Gastroesophageal sphincter (tissue), 4 donors: ENCODE measurements around the gene CELF2. TPM values are rescaled to one million over a fixed set of nuclear protein-coding genes. Genes with fewer than 3 reads are reported as not detected.
"Not testable (repeated sequence)": the region's sequence is repeated elsewhere in the genome, so short reads cannot be mapped to it uniquely, and the experiment has no call there.

Source experiments
- ATAC-seq: fragments of 150-250 bp; one replicate; pipeline ENCODE4 v1.9.1; 2016; ENCODE audit warnings: mild to moderate bottlenecking, moderate library complexity
- H3K27ac ChIP-seq, 4 donors: fragments of 200-600 bp; sonication (generic) in 3 of 4; 1 replicate in 3 of 4; 2 replicates in 1 of 4; pipeline ENCODE4 v1.5.1; 2016 to 2019
- H3K27me3 ChIP-seq: fragments of 200-600 bp; sonication (generic); one replicate; pipeline ENCODE4 v1.5.1; 2019
- H3K36me3 ChIP-seq, 2 donors: fragments of 200-600 bp; sonication (generic); one replicate each; pipeline ENCODE4 v1.5.1; 2019; ENCODE audit warnings: control low read depth in 1 of 2
- H3K4me1 ChIP-seq, 3 donors: fragments of 200-600 bp; sonication (generic); 1 replicate in 2 of 3; 2 replicates in 1 of 3; pipeline ENCODE4 v1.5.1; 2016 to 2019; ENCODE audit warnings: control low read depth in 2 of 3
- H3K4me3 ChIP-seq, 2 donors: fragments of 200-600 bp; sonication (generic); one replicate each; pipeline ENCODE4 v1.5.1; 2019; ENCODE audit warnings: mild to moderate bottlenecking in 1 of 2, moderate library complexity in 1 of 2
- H3K9me3 ChIP-seq, 3 donors: fragments of 200-600 bp; sonication (generic); one replicate each; pipeline ENCODE4 v1.5.1; 2017 to 2019; ENCODE audit warnings: control low read depth in 2 of 3
- EP300 ChIP-seq: sonication (generic); formaldehyde crosslinking; IDR thresholded peaks from one replicate; pipeline ENCODE4 v1.6.1; 2017; ENCODE audit warnings: antibody characterized with exemption, mild to moderate bottlenecking
- POLR2A ChIP-seq, 2 donors: fragments of 450-650 bp; IDR thresholded peaks; one replicate each; pipeline ENCODE4 v1.6.1; 2017; ENCODE audit warnings: antibody characterized with exemption in 2 of 2, mild to moderate bottlenecking in 2 of 2, moderate library complexity in 1 of 2
- POLR2AphosphoS5 ChIP-seq: sonication (generic); formaldehyde crosslinking; IDR thresholded peaks from one replicate; pipeline ENCODE4 v1.6.1; 2017; ENCODE audit warnings: antibody characterized with exemption
- WGBS, 2 donors: methylation state at CpG; one replicate each; pipeline ENCODE4 v1.1.5; 2018; ENCODE audit warnings: low coverage in 1 of 2; 5-methylcytosine and 5-hydroxymethylcytosine counted together
- total RNA-seq, 4 donors: library from RNA; depleted of rRNA; stranded (reverse); fragments of >200 nt; gene quantifications; one replicate each; pipeline ENCODE4 v1.1.0, GENCODE V29; 2016
- TF ChIP-seq, protein P1 (sequence below), 4 experiments: fragments of 200-600 bp in 2 of 4; fragments of 450-650 bp in 2 of 4; sonication (generic) in 1 of 4; IDR thresholded peaks; one replicate each; pipeline ENCODE4 v1.5.1; 2017 to 2019; ENCODE audit warnings: antibody characterized with exemption in 4 of 4, mild to moderate bottlenecking in 2 of 4, moderate library complexity in 2 of 4

Gene CELF2
- total RNA-seq, 4 donors from 2014 or later: 82.4 to 122 (median 110) TPM

GRCh38 chr10:11125004-11125403, 107.3 kb downstream of the CELF2 start:
- no peaks in the 10 kb centered on the region for H3K9me3 ChIP-seq
- no peak for ATAC-seq
- TF ChIP-seq, protein P1, sequence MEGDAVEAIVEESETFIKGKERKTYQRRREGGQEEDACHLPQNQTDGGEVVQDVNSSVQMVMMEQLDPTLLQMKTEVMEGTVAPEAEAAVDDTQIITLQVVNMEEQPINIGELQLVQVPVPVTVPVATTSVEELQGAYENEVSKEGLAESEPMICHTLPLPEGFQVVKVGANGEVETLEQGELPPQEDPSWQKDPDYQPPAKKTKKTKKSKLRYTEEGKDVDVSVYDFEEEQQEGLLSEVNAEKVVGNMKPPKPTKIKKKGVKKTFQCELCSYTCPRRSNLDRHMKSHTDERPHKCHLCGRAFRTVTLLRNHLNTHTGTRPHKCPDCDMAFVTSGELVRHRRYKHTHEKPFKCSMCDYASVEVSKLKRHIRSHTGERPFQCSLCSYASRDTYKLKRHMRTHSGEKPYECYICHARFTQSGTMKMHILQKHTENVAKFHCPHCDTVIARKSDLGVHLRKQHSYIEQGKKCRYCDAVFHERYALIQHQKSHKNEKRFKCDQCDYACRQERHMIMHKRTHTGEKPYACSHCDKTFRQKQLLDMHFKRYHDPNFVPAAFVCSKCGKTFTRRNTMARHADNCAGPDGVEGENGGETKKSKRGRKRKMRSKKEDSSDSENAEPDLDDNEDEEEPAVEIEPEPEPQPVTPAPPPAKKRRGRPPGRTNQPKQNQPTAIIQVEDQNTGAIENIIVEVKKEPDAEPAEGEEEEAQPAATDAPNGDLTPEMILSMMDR (IDR thresholded peaks at IDR 0.05): no peak
- TF ChIP-seq POLR2AphosphoS5 (no peak), POLR2A (IDR thresholded peaks at IDR 0.05) (no peak), EP300 (no peak)
- no peak overlapping the region for H3K27ac ChIP-seq
- WGBS, 2 donors: 92 to 100% methylated on average over 2 to 3 of the region's 3 CpGs
- no peaks in the 10 kb centered on the region for H3K27me3 ChIP-seq
- H3K4me1 ChIP-seq: peaks cover 0 to 23% (median 0%) of the 10 kb centered on the region in 3 donors
- no peaks in the 10 kb centered on the region for H3K36me3 ChIP-seq
- no peak overlapping the region for H3K4me3 ChIP-seq

GRCh38 chr10:11127017-11127416, 109.3 kb downstream of the CELF2 start:
- H3K4me1 ChIP-seq: peaks cover 0 to 11% (median 0%) of the 10 kb centered on the region in 3 donors
- H3K9me3 ChIP-seq, H3K4me3 ChIP-seq, H3K27me3 ChIP-seq, H3K27ac ChIP-seq, H3K36me3 ChIP-seq, ATAC-seq: not testable (repeated sequence)
- 100% methylated on average over 2 to 4 of the region's 4 CpGs for WGBS, 2 donors

DNA sequence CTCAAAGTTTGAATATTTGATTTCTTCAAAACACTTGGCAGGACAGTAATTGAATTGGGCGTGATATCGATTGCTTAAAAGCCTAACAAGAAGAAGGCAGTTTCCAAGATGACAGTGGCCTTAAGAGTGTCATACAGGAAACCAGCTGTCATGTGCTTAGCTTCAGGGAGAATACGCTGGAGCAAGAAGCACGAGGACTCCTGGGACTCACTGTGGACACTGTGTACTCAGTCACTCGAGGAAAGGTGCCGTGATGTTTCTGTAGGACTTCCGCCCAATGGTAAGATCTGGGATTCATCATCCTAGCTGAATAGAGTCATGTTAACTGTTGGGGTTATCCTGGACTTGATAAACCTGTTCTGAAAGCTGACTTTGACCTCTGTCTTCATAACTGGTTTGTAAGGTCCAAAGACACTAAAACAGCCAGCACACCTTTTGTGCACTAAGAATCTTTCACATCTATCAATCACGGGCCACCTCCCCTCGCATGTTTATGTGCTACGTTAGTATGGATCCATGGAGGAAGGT, 113.5 kb downstream of the CELF2 start:
- no peaks in the 10 kb centered on the region for H3K9me3 ChIP-seq
- no peaks in the 10 kb centered on the region for H3K27me3 ChIP-seq
- H3K4me3 ChIP-seq: no peak overlapping the region
- WGBS, 2 donors: 89 to 90% methylated on average over 4 to 10 of the region's 10 CpGs
- TF ChIP-seq, protein P1 (IDR thresholded peaks at IDR 0.05): no peak
- TF ChIP-seq POLR2A (IDR thresholded peaks at IDR 0.05): no peak
- TF ChIP-seq POLR2AphosphoS5: no peak
- no peak for TF ChIP-seq EP300
- H3K27ac ChIP-seq: no peak overlapping the region
- ATAC-seq: no peak
- H3K36me3 ChIP-seq: no peaks in the 10 kb centered on the region
- peaks cover 0 to 9% (median 0%) of the 10 kb centered on the region in 3 donors for H3K4me1 ChIP-seq

GRCh38 chr10:11134411-11134810, 116.7 kb downstream of the CELF2 start:
- WGBS, 2 donors: 98 to 100% methylated on average over 1 to 5 of the region's 7 CpGs
- TF ChIP-seq POLR2AphosphoS5 (no peak), EP300 (no peak), POLR2A (IDR thresholded peaks at IDR 0.05) (no peak)
- TF ChIP-seq, protein P1 (IDR thresholded peaks at IDR 0.05): no peak
- H3K36me3 ChIP-seq: no peaks in the 10 kb centered on the region
- H3K9me3 ChIP-seq: no peaks in the 10 kb centered on the region
- no peak overlapping the region for H3K27ac ChIP-seq
- no peak for ATAC-seq
- H3K4me1 ChIP-seq: peaks cover 0 to 19% (median 0%) of the 10 kb centered on the region in 3 donors
- H3K4me3 ChIP-seq: no peak overlapping the region
- no peaks in the 10 kb centered on the region for H3K27me3 ChIP-seq

- Histone ChIP-seq H3K9me3 (no peaks in the 10 kb centered on the region), H3K4me3 (no peak overlapping the region), H3K27me3 (no peaks in the 10 kb centered on the region), H3K4me1 (peaks cover 0 to 10% (median 0%) of the 10 kb centered on the region in 3 donors), H3K27ac (no peak overlapping the region), H3K36me3 (no peaks in the 10 kb centered on the region)
- ATAC-seq: no peak
- no peak for TF ChIP-seq EP300
- no peak for TF ChIP-seq POLR2A (IDR thresholded peaks at IDR 0.05)
- no peak for TF ChIP-seq POLR2AphosphoS5
- 50 to 73% methylated on average over 1 to 2 of the region's 2 CpGs for WGBS, 2 donors
These were observed 118.0 kb downstream of the CELF2 start for GRCh38 chr10:11135709-11136108.

DNA sequence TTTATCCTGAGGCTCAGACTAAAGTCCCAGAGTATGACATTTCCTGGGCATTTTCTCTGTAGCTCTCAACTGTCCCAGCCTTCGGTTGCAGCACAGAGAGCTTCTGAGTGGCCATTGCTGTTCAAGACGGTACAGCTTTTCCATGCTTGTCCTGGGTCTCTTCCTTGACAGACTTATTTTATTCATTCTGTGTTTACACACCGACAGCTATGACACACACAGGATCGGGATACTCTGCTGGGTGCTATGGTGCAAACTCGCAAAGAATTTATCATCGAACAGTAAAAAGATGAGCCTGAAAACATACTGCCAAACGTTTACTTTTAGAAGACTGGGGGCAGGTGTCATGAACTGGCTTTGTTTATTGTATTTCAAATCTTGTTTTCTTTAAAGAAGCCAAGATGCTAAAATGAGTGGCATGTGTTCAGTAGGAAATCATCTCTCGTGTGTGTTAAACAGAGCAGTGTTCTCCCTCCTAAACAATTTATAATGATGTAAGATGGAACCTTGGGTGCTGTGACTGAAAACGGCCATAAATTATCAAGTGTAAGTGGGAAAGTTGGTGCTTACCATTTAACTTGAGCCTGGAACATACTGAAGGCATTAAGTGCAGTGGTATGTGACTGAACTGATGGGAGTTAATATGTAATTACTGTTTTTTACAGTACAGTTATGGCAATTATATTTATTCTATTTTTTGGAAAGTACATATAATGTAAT, 120.8 kb downstream of the CELF2 start:
- no peak for TF ChIP-seq POLR2AphosphoS5
- TF ChIP-seq, protein P1 (IDR thresholded peaks at IDR 0.05): no peak
- TF ChIP-seq POLR2A (IDR thresholded peaks at IDR 0.05): no peak
- no peak for TF ChIP-seq EP300
- ATAC-seq: no peak
- WGBS, 2 donors: 55% methylated on average over 5 to 7 of the region's 9 CpGs

More for the DNA sequence above, 120.8 kb downstream of the CELF2 start:
- Histone ChIP-seq H3K9me3 (no peaks in the 10 kb centered on the region), H3K27ac (no peak overlapping the region), H3K4me3 (no peak overlapping the region), H3K4me1 (peaks cover 0 to 14% (median under 1%) of the 10 kb centered on the region in 3 donors), H3K36me3 (no peaks in the 10 kb centered on the region), H3K27me3 (no peaks in the 10 kb centered on the region)
